GM18508 (cell line): ENCODE results near the gene SHC3.

Source experiments
- ATAC-seq: cut with Tn5 transposase; IDR thresholded peaks from one replicate; pipeline ENCODE4 v1.9.1; 2021; ENCODE audit warnings: moderate number of reproducible peaks; ENCODE audit not compliant: insufficient read depth, unreplicated experiment

Gene SHC3

GRCh38 chr9:88973281-88974045 lies 205.2 kb downstream of the SHC3 start:
- ATAC-seq = no peak

GRCh38 chr9:88972401-88972800 lies 206.2 kb downstream of the SHC3 start:
- no peak for ATAC-seq

- no peak for ATAC-seq
Observed at GRCh38 chr9:88971131-88971960, 207.3 kb downstream of the SHC3 start.

GRCh38 chr9:88969646-88970373 lies 208.8 kb downstream of the SHC3 start:
- ATAC-seq = no peak

- ATAC-seq = no peak
Observed at GRCh38 chr9:88968799-88969198, 209.8 kb downstream of the SHC3 start.

GRCh38 chr9:88966894-88967676 lies 211.5 kb downstream of the SHC3 start:
- no peak for ATAC-seq

GRCh38 chr9:88965473-88965872 lies 213.1 kb downstream of the SHC3 start:
- no peak for ATAC-seq

- no peak for ATAC-seq
Observed at GRCh38 chr9:88960632-88961031, 218.0 kb downstream of the SHC3 start.

- no peak for ATAC-seq
Observed at GRCh38 chr9:88959727-88960469, 218.7 kb downstream of the SHC3 start.

GRCh38 chr9:88957526-88957925 lies 221.1 kb downstream of the SHC3 start:
- no peak for ATAC-seq
